Activated naive CD4-positive, alpha-beta T cell treated with anti-CD3 and anti-CD28 coated beads, Interleukin-2, amount 10 ng/mL, durations not matched to agents 7 days and 5 days (primary cell): ENCODE results near the gene ITGA8.
"Not testable (repeated sequence)": the region's sequence is repeated elsewhere in the genome, so short reads cannot be mapped to it uniquely, and the experiment has no call there.

Experiments
- CTCF ChIA-PET: fragments of 350-600 bp; sonication (Branson Sonifier 250); formaldehyde crosslinking; loops from one replicate; lab custom pipeline; 2021; ENCODE audit warnings: antibody characterized with exemption; lab: Charles Lee
- DNase-seq: peaks from one replicate; pipeline ENCODE4 v3.0.0-alpha.2; 2020
- H3K27ac Mint-ChIP-seq: one replicate; pipeline ENCODE4 v1.8.0; 2021; ENCODE audit warnings: mild to moderate bottlenecking, moderate library complexity, mixed read lengths
- H3K27me3 Mint-ChIP-seq: one replicate; pipeline ENCODE4 v1.8.0; 2021; ENCODE audit warnings: mild to moderate bottlenecking, mixed read lengths
- H3K36me3 Mint-ChIP-seq: one replicate; pipeline ENCODE4 v1.8.0; 2021; ENCODE audit warnings: mixed read lengths
- H3K4me1 Mint-ChIP-seq: one replicate; pipeline ENCODE4 v1.8.0; 2021; ENCODE audit warnings: mixed read lengths
- H3K4me3 Mint-ChIP-seq: one replicate; pipeline ENCODE4 v1.8.0; 2021; ENCODE audit warnings: mild to moderate bottlenecking, moderate library complexity, mixed read lengths
- H3K9me3 Mint-ChIP-seq: one replicate; pipeline ENCODE4 v1.8.0; 2021; ENCODE audit warnings: mixed read lengths

Gene ITGA8

GRCh38 chr10:15632456-15633091 lies 87.1 kb downstream of the ITGA8 start:
- CTCF ChIA-PET: interaction anchor here (0.9 kb wide), 1 partner anchor 10 kb away, joined by 3 read pairs; no protein-coding TSS in a partner anchor
- Mint-ChIP-seq H3K27me3 (no peaks in the 10 kb centered on the region), H3K4me3 (no peak overlapping the region), H3K27ac (no peak overlapping the region), H3K36me3 (no peaks in the 10 kb centered on the region), H3K9me3 (no peaks in the 10 kb centered on the region), H3K4me1 (no peaks in the 10 kb centered on the region)
- DNase-seq: no peak

DNA sequence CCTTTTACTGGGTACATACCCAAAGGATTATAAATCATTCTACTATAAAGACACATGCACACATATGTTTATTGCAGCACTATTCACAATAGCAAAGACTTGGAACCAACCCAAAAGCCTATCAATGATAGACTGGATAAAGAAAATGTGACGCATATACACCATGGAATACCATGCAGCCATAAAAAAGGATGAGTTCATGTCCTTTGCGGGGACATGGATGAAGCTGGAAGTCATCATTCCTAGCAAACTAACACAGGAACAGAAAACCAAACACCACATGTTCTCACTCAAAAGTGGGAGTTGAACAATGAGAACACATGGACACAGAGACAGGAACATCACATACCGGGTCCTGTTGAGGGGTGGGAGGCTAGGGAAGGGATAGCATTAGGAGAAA lies 88.5 kb downstream of the ITGA8 start:
- H3K27me3 Mint-ChIP-seq, H3K4me1 Mint-ChIP-seq, CTCF ChIA-PET, H3K36me3 Mint-ChIP-seq, H3K27ac Mint-ChIP-seq, DNase-seq, H3K4me3 Mint-ChIP-seq, H3K9me3 Mint-ChIP-seq: not testable (repeated sequence)

- no peaks in the 10 kb centered on the region for H3K27me3 Mint-ChIP-seq
- H3K36me3 Mint-ChIP-seq: no peaks in the 10 kb centered on the region
- CTCF ChIA-PET: no interaction called here
- no peaks in the 10 kb centered on the region for H3K9me3 Mint-ChIP-seq
- no peak overlapping the region for H3K27ac Mint-ChIP-seq
- no peaks in the 10 kb centered on the region for H3K4me1 Mint-ChIP-seq
- DNase-seq: no peak
- H3K4me3 Mint-ChIP-seq: no peak overlapping the region
Measured at GRCh38 chr10:15630353-15630752, 89.4 kb downstream of the ITGA8 start.

DNA sequence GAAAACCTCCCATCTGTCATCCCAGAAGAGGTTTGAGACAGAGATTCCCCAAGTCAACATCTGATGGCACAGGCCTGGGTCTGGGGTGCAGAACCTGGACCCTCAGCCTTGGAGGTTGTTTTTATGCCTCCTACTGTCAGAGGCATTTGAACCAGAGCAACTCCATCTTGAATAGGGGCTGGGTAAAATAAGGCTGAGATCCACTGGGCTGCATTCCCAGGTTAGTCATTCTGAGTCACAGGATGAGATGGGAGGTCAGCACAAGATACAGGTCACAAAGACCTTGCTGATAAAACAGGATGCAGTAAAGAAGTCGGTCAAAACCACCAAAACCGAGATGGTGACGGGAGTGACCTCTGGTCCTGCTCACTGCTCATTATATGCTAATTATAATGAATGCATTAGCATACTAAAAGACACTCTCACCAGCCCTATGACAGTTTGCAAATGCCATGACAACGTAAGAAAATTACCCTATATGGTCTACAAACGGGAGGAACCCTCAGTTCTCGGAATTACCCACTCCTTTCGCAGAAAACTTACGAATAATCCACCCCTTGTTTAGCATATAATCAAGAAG lies 92.0 kb downstream of the ITGA8 start:
- no peak for DNase-seq
- no peak overlapping the region for H3K4me3 Mint-ChIP-seq
- H3K27me3 Mint-ChIP-seq: peaks cover 4% of the 10 kb centered on the region
- H3K9me3 Mint-ChIP-seq: no peaks in the 10 kb centered on the region
- H3K27ac Mint-ChIP-seq: no peak overlapping the region
- H3K36me3 Mint-ChIP-seq: no peaks in the 10 kb centered on the region
- H3K4me1 Mint-ChIP-seq: no peaks in the 10 kb centered on the region
- CTCF ChIA-PET: no interaction called here

DNA sequence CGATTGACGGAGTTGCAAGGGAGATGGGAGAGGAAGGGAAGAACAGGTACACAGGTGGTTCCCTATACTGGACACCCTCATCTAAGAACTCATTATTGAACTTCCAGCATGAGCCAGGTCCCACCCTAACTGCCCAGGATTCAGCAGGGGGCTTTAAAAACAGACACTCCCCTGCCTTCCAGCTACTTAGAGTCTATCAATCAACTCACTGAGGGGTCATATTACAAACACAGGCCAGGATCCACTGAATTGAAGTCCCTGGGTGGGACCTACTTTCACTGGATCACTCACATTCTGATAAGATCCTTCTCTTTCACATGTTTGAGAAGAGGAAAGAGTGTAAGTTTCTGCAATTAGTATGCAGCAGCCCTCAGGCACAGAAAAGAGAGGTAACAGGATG lies 92.8 kb downstream of the ITGA8 start:
- Mint-ChIP-seq H3K36me3 (no peaks in the 10 kb centered on the region), H3K4me3 (no peak overlapping the region), H3K27me3 (peaks cover 6% of the 10 kb centered on the region), H3K9me3 (no peaks in the 10 kb centered on the region), H3K27ac (no peak overlapping the region), H3K4me1 (no peaks in the 10 kb centered on the region)
- DNase-seq: no peak
- CTCF ChIA-PET: no interaction called here

GRCh38 chr10:15625261-15625660 lies 94.5 kb downstream of the ITGA8 start:
- H3K27me3 Mint-ChIP-seq: peaks cover 8% of the 10 kb centered on the region
- CTCF ChIA-PET: no interaction called here
- no peak for DNase-seq
- H3K4me1 Mint-ChIP-seq: no peaks in the 10 kb centered on the region
- H3K36me3 Mint-ChIP-seq: no peaks in the 10 kb centered on the region
- no peaks in the 10 kb centered on the region for H3K9me3 Mint-ChIP-seq
- no peak overlapping the region for H3K4me3 Mint-ChIP-seq
- H3K27ac Mint-ChIP-seq: no peak overlapping the region

GRCh38 chr10:15624401-15625196 lies 95.1 kb downstream of the ITGA8 start:
- DNase-seq: no peak
- Mint-ChIP-seq H3K4me1 (no peaks in the 10 kb centered on the region), H3K27me3 (peaks cover 8% of the 10 kb centered on the region), H3K36me3 (no peaks in the 10 kb centered on the region), H3K27ac (no peak overlapping the region), H3K4me3 (no peak overlapping the region), H3K9me3 (no peaks in the 10 kb centered on the region)
- CTCF ChIA-PET: no interaction called here

- CTCF ChIA-PET: no interaction called here
- H3K27ac Mint-ChIP-seq: no peak overlapping the region
- H3K36me3 Mint-ChIP-seq: no peaks in the 10 kb centered on the region
- DNase-seq: no peak
- H3K4me3 Mint-ChIP-seq: no peak overlapping the region
- H3K4me1 Mint-ChIP-seq: no peaks in the 10 kb centered on the region
- H3K27me3 Mint-ChIP-seq: peaks cover 8% of the 10 kb centered on the region
- H3K9me3 Mint-ChIP-seq: no peaks in the 10 kb centered on the region
Measured at GRCh38 chr10:15620836-15621515, 98.7 kb downstream of the ITGA8 start.

GRCh38 chr10:15620337-15620736 lies 99.4 kb downstream of the ITGA8 start:
- no peak for DNase-seq
- H3K27me3 Mint-ChIP-seq: peaks cover 8% of the 10 kb centered on the region
- no peak overlapping the region for H3K4me3 Mint-ChIP-seq
- H3K36me3 Mint-ChIP-seq: no peaks in the 10 kb centered on the region
- no peaks in the 10 kb centered on the region for H3K9me3 Mint-ChIP-seq
- no peak overlapping the region for H3K27ac Mint-ChIP-seq
- H3K4me1 Mint-ChIP-seq: no peaks in the 10 kb centered on the region
- CTCF ChIA-PET: no interaction called here

DNA sequence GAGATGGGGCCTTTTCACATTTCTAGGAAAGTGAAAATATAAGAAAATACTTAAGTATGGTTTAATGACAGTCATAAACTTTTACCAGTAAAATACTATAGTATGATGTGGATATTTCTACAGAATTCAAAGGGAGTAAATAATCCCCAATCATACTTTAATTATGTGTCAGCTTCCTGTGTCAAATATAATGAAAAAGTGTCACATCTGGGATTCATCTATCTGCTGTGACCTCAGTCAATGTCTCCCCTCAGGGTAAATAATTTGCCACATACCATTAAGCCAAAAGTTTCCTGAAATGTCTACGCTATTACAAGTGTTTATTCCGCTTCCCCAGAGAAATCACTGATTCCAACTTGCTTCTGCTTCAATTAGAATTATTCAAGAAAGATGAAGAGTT lies 110.5 kb downstream of the ITGA8 start:
- DNase-seq: no peak
- H3K4me3 Mint-ChIP-seq: no peak overlapping the region
- no peaks in the 10 kb centered on the region for H3K9me3 Mint-ChIP-seq
- CTCF ChIA-PET: no interaction called here
- H3K4me1 Mint-ChIP-seq: no peaks in the 10 kb centered on the region
- H3K27ac Mint-ChIP-seq: no peak overlapping the region
- no peaks in the 10 kb centered on the region for H3K27me3 Mint-ChIP-seq
- no peaks in the 10 kb centered on the region for H3K36me3 Mint-ChIP-seq

DNA sequence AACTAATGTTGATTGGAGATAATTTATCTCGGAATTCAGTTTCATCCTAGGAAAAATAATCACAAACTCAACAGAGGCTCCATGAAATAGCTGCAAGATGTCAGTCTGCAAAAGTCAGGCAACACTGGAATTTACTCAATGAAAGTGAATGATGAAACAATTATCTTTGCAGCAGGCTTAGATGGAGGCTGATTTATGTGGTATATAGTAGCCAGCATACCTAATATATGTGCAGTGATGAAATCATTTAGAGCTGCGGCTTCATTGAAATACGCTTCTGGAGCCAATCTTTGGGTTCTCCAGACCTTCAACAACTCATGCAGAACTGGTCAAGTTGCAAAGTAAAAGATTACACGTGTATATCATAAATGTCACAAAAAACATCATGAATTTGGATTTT lies 113.3 kb downstream of the ITGA8 start:
- CTCF ChIA-PET: no interaction called here
- H3K36me3 Mint-ChIP-seq: no peaks in the 10 kb centered on the region
- H3K4me1 Mint-ChIP-seq: no peaks in the 10 kb centered on the region
- DNase-seq: no peak
- peaks cover 4% of the 10 kb centered on the region for H3K27me3 Mint-ChIP-seq
- H3K27ac Mint-ChIP-seq: no peak overlapping the region
- no peak overlapping the region for H3K4me3 Mint-ChIP-seq
- H3K9me3 Mint-ChIP-seq: no peaks in the 10 kb centered on the region

DNA sequence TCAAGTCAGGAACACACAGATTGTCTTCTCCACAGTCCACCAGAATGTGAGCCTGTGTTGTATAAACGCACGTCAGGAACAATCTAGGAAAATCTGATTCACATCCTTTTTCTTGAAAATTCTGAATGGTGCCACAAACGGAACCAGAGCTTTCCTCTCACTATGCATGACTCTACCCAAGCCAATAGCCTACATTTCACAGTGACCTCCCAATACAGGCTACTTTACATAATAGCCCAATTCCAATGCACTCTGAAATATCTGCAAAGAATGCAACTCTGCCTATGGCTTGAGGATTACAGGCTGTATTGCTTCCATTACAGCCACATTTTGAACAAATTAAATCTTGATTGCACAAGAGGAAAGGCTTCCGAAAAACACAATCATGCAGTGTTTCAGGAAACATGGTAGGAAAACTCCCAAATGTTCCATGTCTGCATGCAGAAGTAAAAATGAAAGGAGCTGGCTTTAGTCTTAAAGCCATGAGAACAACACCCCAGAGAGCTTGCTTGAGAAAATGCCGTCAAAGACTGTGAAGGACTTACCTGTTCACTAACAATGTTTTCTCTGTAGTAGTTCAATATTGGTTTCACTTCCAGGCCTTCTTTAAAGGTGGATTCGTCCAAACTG lies 113.9 kb downstream of the ITGA8 start:
- peaks cover 8% of the 10 kb centered on the region for H3K27me3 Mint-ChIP-seq
- no peaks in the 10 kb centered on the region for H3K4me1 Mint-ChIP-seq
- H3K27ac Mint-ChIP-seq: no peak overlapping the region
- H3K4me3 Mint-ChIP-seq: no peak overlapping the region
- CTCF ChIA-PET: no interaction called here
- H3K9me3 Mint-ChIP-seq: no peaks in the 10 kb centered on the region
- no peaks in the 10 kb centered on the region for H3K36me3 Mint-ChIP-seq
- no peak for DNase-seq

- no peak for DNase-seq
- no peaks in the 10 kb centered on the region for H3K9me3 Mint-ChIP-seq
- no peak overlapping the region for H3K4me3 Mint-ChIP-seq
- no peaks in the 10 kb centered on the region for H3K36me3 Mint-ChIP-seq
- H3K4me1 Mint-ChIP-seq: no peaks in the 10 kb centered on the region
- CTCF ChIA-PET: no interaction called here
- no peak overlapping the region for H3K27ac Mint-ChIP-seq
- peaks cover 9% of the 10 kb centered on the region for H3K27me3 Mint-ChIP-seq
Measured at GRCh38 chr10:15603446-15604011, 116.2 kb downstream of the ITGA8 start.

GRCh38 chr10:15601819-15602218 lies 117.9 kb downstream of the ITGA8 start:
- Mint-ChIP-seq H3K4me1 (no peaks in the 10 kb centered on the region), H3K36me3 (no peaks in the 10 kb centered on the region), H3K9me3 (no peaks in the 10 kb centered on the region), H3K27me3 (peaks cover 9% of the 10 kb centered on the region), H3K4me3 (no peak overlapping the region), H3K27ac (no peak overlapping the region)
- CTCF ChIA-PET: no interaction called here
- DNase-seq: no peak
